H1 (cell line): Measurements from ENCODE around the gene MICU1. TPM values are rescaled to one million over a fixed set of nuclear protein-coding genes. Genes with fewer than 3 reads are reported as not detected.

Experiments used
- CREB1 ChIP-seq: IDR thresholded peaks from 2 replicates; pipeline ENCODE4 v1.6.1; 2012; ENCODE audit warnings: inconsistent platforms
- CTBP2 ChIP-seq: IDR thresholded peaks from 2 replicates; pipeline ENCODE4 v1.7.0; 2011; ENCODE audit warnings: borderline replicate concordance, mild to moderate bottlenecking, moderate library complexity, mixed read lengths, low read length; ENCODE audit not compliant: insufficient read depth, insufficient read length
- CTCF ChIP-seq, 3 experiments: IDR thresholded peaks; 1 replicate in 2 of 3; 2 replicates in 1 of 3; pipeline versions ENCODE4 v1.5.1 to v1.6.1; 2011; ENCODE audit warnings: low read length in 3 of 3, mild to moderate bottlenecking in 3 of 3, inconsistent platforms in 2 of 3, low read depth in 1 of 3, moderate library complexity in 1 of 3; ENCODE audit not compliant: insufficient read depth in 1 of 3; ENCODE audit errors: control extremely low read depth in 1 of 3
- polyA plus RNA-seq, 7 experiments: library from polyadenylated mRNA; depleted of rRNA in 3 of 7; stranded (reverse) in 5 of 7; unstranded in 2 of 7; fragments of >200 nt in 5 of 7; fragments of 200-250 nt in 2 of 7; gene quantifications; 1 replicate in 5 of 7; 2 replicates in 1 of 7; 4 replicates in 1 of 7; pipeline versions ENCODE4 v1.2.1 to v1.2.3, GENCODE V29; 2011 to 2013; ENCODE audit warnings: missing spikeins in 2 of 7, mixed read lengths in 2 of 7
- total RNA-seq: library from RNA; stranded (reverse); fragmentation: NEBNext Ultra II Directional; extraction: Animal tissue kit (Norgen Biotek cat#: 25700); gene quantifications from 2 replicates; pipeline ENCODE4 v1.2.1, GENCODE V29; 2021

The MICU1 gene
- total and polyA plus RNA-seq, 2 of the 8 experiments (the other 6 are each of a cell fraction or from before 2014, with no cell fraction given) = 18.0 to 36.7 TPM

DNA sequence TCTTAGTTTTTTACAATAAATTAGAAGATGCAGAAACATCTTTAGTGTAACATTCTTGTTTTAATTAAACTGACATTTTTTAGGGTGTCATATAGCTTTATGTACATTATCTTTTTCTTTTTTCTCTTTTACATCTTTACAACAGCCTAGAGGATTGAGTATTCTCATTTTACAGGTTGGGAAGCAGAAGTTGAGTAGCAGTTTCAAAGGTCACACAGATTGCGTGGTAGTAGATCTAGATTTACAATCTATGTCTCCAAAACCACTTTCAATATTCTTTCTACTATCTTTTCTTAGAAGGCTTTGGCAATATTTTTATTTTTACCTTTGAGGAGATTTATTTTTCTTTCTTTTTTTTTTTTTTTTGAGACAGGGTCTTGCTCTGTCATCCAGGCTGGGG lies 47.4 kb upstream of the MICU1 start (continued):
- TF ChIP-seq CTCF (IDR thresholded peaks at IDR 0.05; ENCODE audit: control extremely low read depth in 1 of 3, insufficient read depth in 1 of 3, low read depth in 1 of 3, low read length in 3 of 3) = no peak
- no peak for TF ChIP-seq CTBP2
- no peak for TF ChIP-seq CREB1
